Cerebellar nuclear complex (tissue), 1 donor: ENCODE measurements around the gene SELENOK.
"Not testable (repeated sequence)": the region's sequence is repeated elsewhere in the genome, so short reads cannot be mapped to it uniquely, and the experiment has no call there.

Source experiments
- DNase-seq, 2 experiments: peaks; one replicate each; lab custom pipeline; 2025; lab: John Stamatoyannopoulos, UW

Gene SELENOK

GRCh38 chr3:53891497-53892285, at the start of gene SELENOK:
Gene SELENOK (minus strand): TSS chr3:53891859.
- DNase-seq: peak; percentile 97 to 99

- DNase-seq: no peak
Observed at GRCh38 chr3:53941184-53941583, 49.5 kb upstream of the SELENOK start.

GRCh38 chr3:53940623-53941022, 49.0 kb upstream of the SELENOK start:
- no peak for DNase-seq

- no peak for DNase-seq
Observed at GRCh38 chr3:53939813-53940212, 48.2 kb upstream of the SELENOK start.

- DNase-seq: no peak
Observed at GRCh38 chr3:53939086-53939582, 47.5 kb upstream of the SELENOK start.

GRCh38 chr3:53938645-53939044, 47.0 kb upstream of the SELENOK start:
- DNase-seq: peak in 1 of 2 experiments; percentile 1

- DNase-seq: no peak
Observed at GRCh38 chr3:53936347-53936746, 44.7 kb upstream of the SELENOK start.

GRCh38 chr3:53935283-53935901, 43.7 kb upstream of the SELENOK start:
- DNase-seq: no peak

GRCh38 chr3:53927208-53927872, 35.7 kb upstream of the SELENOK start:
- DNase-seq: not testable (repeated sequence)

GRCh38 chr3:53921296-53921695, 29.6 kb upstream of the SELENOK start:
- no peak for DNase-seq

GRCh38 chr3:53919741-53920140, 28.1 kb upstream of the SELENOK start:
- DNase-seq: no peak

- DNase-seq: no peak
Observed at GRCh38 chr3:53913401-53913800, 21.7 kb upstream of the SELENOK start.

- DNase-seq: no peak
Observed at GRCh38 chr3:53902711-53903110, 11.1 kb upstream of the SELENOK start.

- no peak for DNase-seq
Observed at GRCh38 chr3:53902067-53902466, 10.4 kb upstream of the SELENOK start.

- no peak for DNase-seq
Observed at GRCh38 chr3:53900666-53901331, 9.1 kb upstream of the SELENOK start.

- DNase-seq: no peak
Observed at GRCh38 chr3:53899750-53900149, 8.1 kb upstream of the SELENOK start.

GRCh38 chr3:53892286-53892637, 603 bp upstream of the SELENOK start:
- no peak for DNase-seq

- DNase-seq: no peak
Observed at GRCh38 chr3:53890726-53891475, 758 bp downstream of the SELENOK start.

GRCh38 chr3:53888232-53888631, 3.4 kb downstream of the SELENOK start:
- no peak for DNase-seq

GRCh38 chr3:53887446-53887845, 4.2 kb downstream of the SELENOK start:
- DNase-seq: no peak

- DNase-seq: no peak
Observed at GRCh38 chr3:53885239-53885638, 6.4 kb downstream of the SELENOK start.

GRCh38 chr3:53884623-53885022, 7.0 kb downstream of the SELENOK start:
- no peak for DNase-seq
